Measurements from ENCODE around the gene UBXN6.

GRCh38 chr19:4449639-4450028 is 8.0 kb downstream of the UBXN6 start:
- TF ChIP-seq EP300 (IDR thresholded peaks at IDR 0.05) (no peak), EHF (CRISPR knock-in tag; IDR thresholded peaks at IDR 0.05) (no peak), CHD2 (IDR thresholded peaks at IDR 0.05; ENCODE audit: low read length, partially characterized antibody) (no peak), JUNB (IDR thresholded peaks at IDR 0.05) (no peak), CHD4 (IDR thresholded peaks at IDR 0.05; ENCODE audit: borderline replicate concordance) (no peak), POLR2A (IDR thresholded peaks at IDR 0.05; ENCODE audit: low read length) (no peak), ELK1 (IDR thresholded peaks at IDR 0.05; ENCODE audit: low read depth, low read length) (no peak), RAD21 (conservative IDR thresholded peaks at IDR 0.05 in 1 of 2, IDR thresholded peaks at IDR 0.05 in 1 of 2) (no peak)
- TF ChIP-seq, protein P1, sequence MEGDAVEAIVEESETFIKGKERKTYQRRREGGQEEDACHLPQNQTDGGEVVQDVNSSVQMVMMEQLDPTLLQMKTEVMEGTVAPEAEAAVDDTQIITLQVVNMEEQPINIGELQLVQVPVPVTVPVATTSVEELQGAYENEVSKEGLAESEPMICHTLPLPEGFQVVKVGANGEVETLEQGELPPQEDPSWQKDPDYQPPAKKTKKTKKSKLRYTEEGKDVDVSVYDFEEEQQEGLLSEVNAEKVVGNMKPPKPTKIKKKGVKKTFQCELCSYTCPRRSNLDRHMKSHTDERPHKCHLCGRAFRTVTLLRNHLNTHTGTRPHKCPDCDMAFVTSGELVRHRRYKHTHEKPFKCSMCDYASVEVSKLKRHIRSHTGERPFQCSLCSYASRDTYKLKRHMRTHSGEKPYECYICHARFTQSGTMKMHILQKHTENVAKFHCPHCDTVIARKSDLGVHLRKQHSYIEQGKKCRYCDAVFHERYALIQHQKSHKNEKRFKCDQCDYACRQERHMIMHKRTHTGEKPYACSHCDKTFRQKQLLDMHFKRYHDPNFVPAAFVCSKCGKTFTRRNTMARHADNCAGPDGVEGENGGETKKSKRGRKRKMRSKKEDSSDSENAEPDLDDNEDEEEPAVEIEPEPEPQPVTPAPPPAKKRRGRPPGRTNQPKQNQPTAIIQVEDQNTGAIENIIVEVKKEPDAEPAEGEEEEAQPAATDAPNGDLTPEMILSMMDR (IDR thresholded peaks at IDR 0.05) = no peak
